WTC11 (cell line): Measurements from ENCODE around the gene ATP1A4.

ENCODE experiments used
- CTCF ChIP-seq: fragments of 200-600 bp; IDR thresholded peaks from 2 replicates; pipeline ENCODE4 v1.8.0; 2022; ENCODE audit warnings: antibody characterized with exemption
- IRF1 ChIP-seq: sonication (generic); formaldehyde crosslinking; IDR thresholded peaks from 2 replicates; pipeline ENCODE4 v1.8.0; 2023; ENCODE audit warnings: missing genetic modification reagents
- MYBL2 ChIP-seq: sonication (generic); formaldehyde crosslinking; IDR thresholded peaks from 2 replicates; pipeline ENCODE4 v1.8.1; 2023; ENCODE audit warnings: mild to moderate bottlenecking, moderate library complexity, missing genetic modification reagents
- ZNF512 ChIP-seq: sonication (generic); formaldehyde crosslinking; IDR thresholded peaks from 2 replicates; pipeline ENCODE4 v1.8.1; 2022; ENCODE audit warnings: missing genetic modification reagents, borderline replicate concordance
- TF ChIP-seq, protein P1 (sequence below): sonication (generic); formaldehyde crosslinking; IDR thresholded peaks from 2 replicates; pipeline ENCODE4 v1.8.1; 2022; ENCODE audit warnings: mild to moderate bottlenecking, missing genetic modification reagents, moderate library complexity, borderline replicate concordance
- TF ChIP-seq, protein P2 (sequence below): sonication (generic); formaldehyde crosslinking; IDR thresholded peaks from 2 replicates; pipeline ENCODE4 v1.8.1; 2022; ENCODE audit warnings: low read depth, mild to moderate bottlenecking, moderate library complexity, missing genetic modification reagents, borderline replicate concordance

DNA sequence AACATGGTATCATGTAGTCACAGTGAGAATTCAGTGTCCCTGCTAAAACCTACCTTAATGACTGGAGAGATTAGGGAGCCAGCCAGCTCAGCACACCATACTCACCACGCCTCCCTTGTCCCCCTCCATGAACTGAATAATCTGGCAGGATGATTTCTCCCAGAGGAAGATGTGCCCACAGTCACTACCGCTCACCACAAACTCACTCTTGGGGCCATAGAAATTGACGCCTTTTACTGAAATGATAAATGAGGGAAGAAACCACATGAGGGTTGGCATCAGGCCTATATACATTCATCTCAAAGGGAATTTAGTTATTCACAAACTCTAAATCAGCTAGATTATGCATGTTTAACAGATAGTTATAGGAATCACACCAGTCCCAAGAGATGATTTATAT is 71.1 kb downstream of the ATP1A4 start:
- TF ChIP-seq MYBL2 (CRISPR knock-in tag) (no peak), ZNF512 (no peak), CTCF (no peak), IRF1 (CRISPR knock-in tag) (no peak)
- TF ChIP-seq, protein P1, sequence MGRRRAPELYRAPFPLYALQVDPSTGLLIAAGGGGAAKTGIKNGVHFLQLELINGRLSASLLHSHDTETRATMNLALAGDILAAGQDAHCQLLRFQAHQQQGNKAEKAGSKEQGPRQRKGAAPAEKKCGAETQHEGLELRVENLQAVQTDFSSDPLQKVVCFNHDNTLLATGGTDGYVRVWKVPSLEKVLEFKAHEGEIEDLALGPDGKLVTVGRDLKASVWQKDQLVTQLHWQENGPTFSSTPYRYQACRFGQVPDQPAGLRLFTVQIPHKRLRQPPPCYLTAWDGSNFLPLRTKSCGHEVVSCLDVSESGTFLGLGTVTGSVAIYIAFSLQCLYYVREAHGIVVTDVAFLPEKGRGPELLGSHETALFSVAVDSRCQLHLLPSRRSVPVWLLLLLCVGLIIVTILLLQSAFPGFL (CRISPR knock-in tag) = no peak
- TF ChIP-seq, protein P2, sequence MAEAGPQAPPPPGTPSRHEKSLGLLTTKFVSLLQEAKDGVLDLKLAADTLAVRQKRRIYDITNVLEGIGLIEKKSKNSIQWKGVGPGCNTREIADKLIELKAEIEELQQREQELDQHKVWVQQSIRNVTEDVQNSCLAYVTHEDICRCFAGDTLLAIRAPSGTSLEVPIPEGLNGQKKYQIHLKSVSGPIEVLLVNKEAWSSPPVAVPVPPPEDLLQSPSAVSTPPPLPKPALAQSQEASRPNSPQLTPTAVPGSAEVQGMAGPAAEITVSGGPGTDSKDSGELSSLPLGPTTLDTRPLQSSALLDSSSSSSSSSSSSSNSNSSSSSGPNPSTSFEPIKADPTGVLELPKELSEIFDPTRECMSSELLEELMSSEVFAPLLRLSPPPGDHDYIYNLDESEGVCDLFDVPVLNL (CRISPR knock-in tag) = no peak
